CD4-positive, alpha-beta T cell treated with Interleukin-4 for 1 hour (primary cell): ENCODE measurements around the gene B4GAT1.

Source experiments
- DNase-seq, 2 donors: peaks; one replicate each; pipeline ENCODE4 v3.0.0-alpha.2; 2020 to 2022

B4GAT1 gene

GRCh38 chr11:66302656-66303055 lies 44.8 kb downstream of the B4GAT1 start:
- no peak for DNase-seq

DNA sequence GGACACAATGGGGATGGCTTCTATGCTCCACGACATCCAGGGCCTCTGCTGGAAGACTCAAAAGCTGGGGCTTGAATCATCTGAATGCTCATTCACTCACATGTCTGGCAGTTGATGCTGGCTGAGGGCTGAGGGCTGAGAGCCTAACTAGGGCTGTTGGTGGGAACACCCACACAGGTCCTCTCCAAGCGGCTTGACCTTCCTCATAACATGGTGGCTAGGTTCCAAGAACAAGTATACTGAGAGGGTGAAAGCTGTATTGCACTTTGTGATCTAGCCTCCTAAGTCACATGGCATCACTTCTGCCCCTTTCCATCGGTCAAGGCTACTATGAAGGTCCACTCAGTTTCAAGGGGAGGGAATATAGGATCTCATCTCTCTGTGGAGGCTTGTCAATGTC lies 48.2 kb downstream of the B4GAT1 start:
- no peak for DNase-seq

GRCh38 chr11:66297610-66298009 lies 49.8 kb downstream of the B4GAT1 start:
- no peak for DNase-seq
